ENCODE data around the gene IGF2BP1. TPM values are rescaled to one million over a fixed set of nuclear protein-coding genes. Genes with fewer than 3 reads are reported as not detected.

The IGF2BP1 gene
- total RNA-seq, 1 donor from 2014 or later = 260 TPM

- no peak overlapping the region for H3K4me2 ChIP-seq (ENCODE audit: low read length)
- H3K9me3 ChIP-seq (ENCODE audit: insufficient read depth, low read depth, low read length) = no peaks in the 10 kb centered on the region
- H3K27ac ChIP-seq (ENCODE audit: low read depth, low read length) = no peak overlapping the region
- H3K36me3 ChIP-seq (ENCODE audit: insufficient read depth, low read length) = no peaks in the 10 kb centered on the region
- H3K4me3 ChIP-seq (ENCODE audit: insufficient read depth, low read depth, low read length) = no peak overlapping the region
- no peaks in the 10 kb centered on the region for H4K20me1 ChIP-seq (ENCODE audit: insufficient read depth, low read length)
- Mint-ChIP-seq H3K9me3 (ENCODE audit: unreplicated experiment) (no peaks in the 10 kb centered on the region), H3K4me3 (ENCODE audit: unreplicated experiment) (no peak overlapping the region), H3K27me3 (ENCODE audit: low read depth, unreplicated experiment) (no peaks in the 10 kb centered on the region), H3K36me3 (ENCODE audit: low read depth, unreplicated experiment) (no peaks in the 10 kb centered on the region), H3K27ac (ENCODE audit: unreplicated experiment) (peak overlapping the region; percentile 21), H3K4me1 (ENCODE audit: low read depth, unreplicated experiment) (peaks cover 26% of the 10 kb centered on the region)
- H2AFZ ChIP-seq (ENCODE audit: low read depth, low read length) = no peak overlapping the region
- DNase-seq (ENCODE audit: low read depth) (no peak), FAIRE-seq (no peak)
- peaks cover 5% of the 10 kb centered on the region for H3K4me1 ChIP-seq (ENCODE audit: insufficient read depth, low read length)
- no peaks in the 10 kb centered on the region for H3K79me2 ChIP-seq (ENCODE audit: insufficient read depth, low read length)
- H3K27me3 ChIP-seq (ENCODE audit: insufficient read depth, low read length) = peaks cover 58% of the 10 kb centered on the region
- no peak overlapping the region for H3K9ac ChIP-seq (ENCODE audit: low read length)
- TF ChIP-seq CTCF (IDR thresholded peaks at IDR 0.05; ENCODE audit: insufficient read depth, low read depth, low read length) (no peak), EZH2 (IDR thresholded peaks at IDR 0.05; ENCODE audit: insufficient read depth, low read length) (no peak)
These were observed 6.3 kb upstream of the IGF2BP1 start for GRCh38 chr17:48990882-48991357.

- no peaks in the 10 kb centered on the region for H4K20me1 ChIP-seq (ENCODE audit: insufficient read depth, low read length)
- no peaks in the 10 kb centered on the region for H3K9me3 ChIP-seq (ENCODE audit: insufficient read depth, low read depth, low read length)
- Mint-ChIP-seq H3K27ac (ENCODE audit: unreplicated experiment) (no peak overlapping the region), H3K4me1 (ENCODE audit: low read depth, unreplicated experiment) (peaks cover 24% of the 10 kb centered on the region), H3K36me3 (ENCODE audit: low read depth, unreplicated experiment) (no peaks in the 10 kb centered on the region), H3K9me3 (ENCODE audit: unreplicated experiment) (no peaks in the 10 kb centered on the region), H3K27me3 (ENCODE audit: low read depth, unreplicated experiment) (no peaks in the 10 kb centered on the region), H3K4me3 (ENCODE audit: unreplicated experiment) (no peak overlapping the region)
- no peak overlapping the region for H3K4me3 ChIP-seq (ENCODE audit: insufficient read depth, low read depth, low read length)
- no peak for FAIRE-seq
- TF ChIP-seq CTCF (IDR thresholded peaks at IDR 0.05; ENCODE audit: insufficient read depth, low read depth, low read length) = no peak
- no peak for TF ChIP-seq EZH2 (IDR thresholded peaks at IDR 0.05; ENCODE audit: insufficient read depth, low read length)
- H3K36me3 ChIP-seq (ENCODE audit: insufficient read depth, low read length) = no peaks in the 10 kb centered on the region
- H3K79me2 ChIP-seq (ENCODE audit: insufficient read depth, low read length) = peaks cover 1% of the 10 kb centered on the region
- no peak overlapping the region for H3K9ac ChIP-seq (ENCODE audit: low read length)
- no peak overlapping the region for H3K27ac ChIP-seq (ENCODE audit: low read depth, low read length)
- peaks cover 9% of the 10 kb centered on the region for H3K4me1 ChIP-seq (ENCODE audit: insufficient read depth, low read length)
- no peak overlapping the region for H3K4me2 ChIP-seq (ENCODE audit: low read length)
- H3K27me3 ChIP-seq (ENCODE audit: insufficient read depth, low read length) = peaks cover 51% of the 10 kb centered on the region
- no peak overlapping the region for H2AFZ ChIP-seq (ENCODE audit: low read depth, low read length)
- DNase-seq (ENCODE audit: low read depth) = no peak
These were observed 4.7 kb upstream of the IGF2BP1 start for GRCh38 chr17:48992444-48992843.

GRCh38 chr17:48993305-48993704, 3.9 kb upstream of the IGF2BP1 start:
- no peaks in the 10 kb centered on the region for H3K36me3 Mint-ChIP-seq (ENCODE audit: low read depth, unreplicated experiment)
- Histone ChIP-seq H3K27ac (ENCODE audit: low read depth, low read length) (no peak overlapping the region), H4K20me1 (ENCODE audit: insufficient read depth, low read length) (no peaks in the 10 kb centered on the region), H3K9me3 (ENCODE audit: insufficient read depth, low read depth, low read length) (no peaks in the 10 kb centered on the region), H3K4me3 (ENCODE audit: insufficient read depth, low read depth, low read length) (no peak overlapping the region), H3K9ac (ENCODE audit: low read length) (no peak overlapping the region), H3K79me2 (ENCODE audit: insufficient read depth, low read length) (peaks cover 10% of the 10 kb centered on the region), H3K36me3 (ENCODE audit: insufficient read depth, low read length) (no peaks in the 10 kb centered on the region), H2AFZ (ENCODE audit: low read depth, low read length) (no peak overlapping the region), H3K4me2 (ENCODE audit: low read length) (no peak overlapping the region), H3K27me3 (ENCODE audit: insufficient read depth, low read length) (peaks cover 51% of the 10 kb centered on the region), H3K4me1 (ENCODE audit: insufficient read depth, low read length) (peaks cover 9% of the 10 kb centered on the region)
- H3K27ac Mint-ChIP-seq (ENCODE audit: unreplicated experiment) = no peak overlapping the region
- TF ChIP-seq CTCF (IDR thresholded peaks at IDR 0.05; ENCODE audit: insufficient read depth, low read depth, low read length) (no peak), EZH2 (IDR thresholded peaks at IDR 0.05; ENCODE audit: insufficient read depth, low read length) (no peak)
- peaks cover 24% of the 10 kb centered on the region for H3K4me1 Mint-ChIP-seq (ENCODE audit: low read depth, unreplicated experiment)
- no peaks in the 10 kb centered on the region for H3K9me3 Mint-ChIP-seq (ENCODE audit: unreplicated experiment)
- H3K27me3 Mint-ChIP-seq (ENCODE audit: low read depth, unreplicated experiment) = no peaks in the 10 kb centered on the region
- no peak overlapping the region for H3K4me3 Mint-ChIP-seq (ENCODE audit: unreplicated experiment)
- DNase-seq (ENCODE audit: low read depth) = no peak
- FAIRE-seq = no peak

Data from astrocyte (in vitro differentiated cells and primary cell).